CD4-positive, alpha-beta T cell treated with Interferon gamma for 1 hour (primary cell): Measurements from ENCODE around the gene AUTS2.

Experiments used
- DNase-seq: peaks from one replicate; pipeline ENCODE4 v3.0.0-alpha.2; 2020

The AUTS2 gene

DNA sequence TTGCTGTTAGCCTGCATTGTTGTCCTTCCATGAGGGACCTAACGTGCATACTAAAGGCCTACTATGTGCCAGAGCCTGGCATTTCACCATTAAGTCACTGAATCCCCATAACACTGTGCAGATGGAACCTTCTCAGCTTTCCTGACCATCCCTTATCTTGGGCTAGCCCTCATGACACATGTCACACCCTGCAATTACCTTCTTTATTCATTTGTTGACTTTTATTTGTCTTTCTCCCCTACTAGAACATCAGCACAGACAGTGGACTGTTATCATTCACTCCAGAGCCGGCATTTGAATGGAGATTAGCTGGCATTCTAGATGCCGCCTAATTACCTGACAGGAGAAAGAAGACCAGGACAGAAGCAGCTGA is 1062.5 kb downstream of the AUTS2 start:
- DNase-seq, result no peak

DNA sequence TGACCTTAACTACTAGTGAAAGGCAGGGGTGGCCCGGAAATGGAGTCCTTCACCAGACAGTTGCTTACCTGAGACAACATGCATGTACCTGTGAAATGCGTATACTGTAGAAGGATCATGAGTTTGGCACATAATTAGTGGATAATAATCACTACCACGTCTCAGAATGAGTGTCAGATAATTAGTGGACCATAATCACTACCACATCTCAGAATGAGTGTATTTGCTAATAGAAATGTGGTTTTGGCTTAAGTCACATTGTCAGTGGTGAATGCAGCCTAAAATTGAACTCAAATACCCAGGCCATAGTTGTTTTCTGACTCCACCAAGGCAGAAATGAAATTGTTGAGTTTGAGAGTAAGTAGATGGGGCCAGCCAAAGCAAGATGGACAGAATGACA is 1065.4 kb downstream of the AUTS2 start:
- no peak for DNase-seq

DNA sequence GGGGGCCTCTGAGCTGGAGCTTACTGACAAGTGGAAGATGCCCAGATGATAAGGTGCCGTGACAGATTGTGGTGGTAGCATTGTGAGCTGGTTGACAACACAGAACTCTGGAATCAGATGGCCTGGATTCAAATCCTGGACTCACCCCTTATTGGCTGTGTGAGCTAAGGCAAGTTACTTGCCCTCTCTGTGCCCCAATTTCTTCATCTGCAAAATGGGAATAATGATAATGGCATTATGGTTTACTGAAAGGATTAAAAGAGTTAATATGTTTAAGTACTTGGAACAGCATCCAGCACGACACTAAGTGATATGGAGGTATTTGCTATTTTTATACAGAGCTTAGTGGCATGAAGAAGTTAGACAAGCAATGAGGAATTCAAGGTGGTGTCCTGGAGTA is 1067.7 kb downstream of the AUTS2 start:
- no peak for DNase-seq

- DNase-seq, result no peak
These were observed 1069.1 kb downstream of the AUTS2 start for GRCh38 chr7:70667406-70667805.

DNA sequence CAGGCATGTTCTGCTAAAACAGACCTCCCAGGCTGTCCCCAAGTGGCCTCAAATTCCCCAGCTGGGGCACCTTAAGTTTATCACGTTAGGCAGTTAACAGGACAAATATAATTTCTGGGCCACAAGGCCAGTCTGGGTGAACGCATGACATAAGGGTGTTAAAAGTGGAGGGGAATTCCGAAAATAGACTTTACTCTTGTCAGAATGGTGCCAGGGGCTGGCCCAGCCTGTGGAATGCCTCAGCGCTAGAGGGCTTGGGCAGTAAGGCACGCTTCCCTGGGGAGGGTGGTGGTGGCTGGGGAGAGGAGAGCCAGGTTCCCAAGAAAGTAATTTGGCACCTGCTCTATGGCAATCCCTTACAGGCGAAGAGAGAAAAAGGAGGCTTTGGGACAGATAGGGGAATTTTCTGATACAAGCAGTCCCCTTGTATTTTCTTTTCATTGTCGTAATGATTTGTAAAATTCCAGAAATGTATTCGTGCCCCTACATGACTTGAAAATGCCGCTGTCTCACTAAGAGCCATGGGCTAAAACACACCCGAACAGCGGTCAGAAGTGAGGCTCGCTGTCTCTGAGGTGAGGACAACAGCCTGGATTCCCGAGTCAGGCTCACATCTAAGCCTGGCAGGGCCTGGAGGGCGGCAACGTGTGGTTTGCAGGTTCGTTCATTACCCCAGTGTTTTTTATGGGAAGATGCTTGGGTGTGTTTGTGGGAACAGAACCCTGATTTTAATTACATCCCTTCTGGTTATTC is 1070.5 kb downstream of the AUTS2 start:
- no peak for DNase-seq

DNA sequence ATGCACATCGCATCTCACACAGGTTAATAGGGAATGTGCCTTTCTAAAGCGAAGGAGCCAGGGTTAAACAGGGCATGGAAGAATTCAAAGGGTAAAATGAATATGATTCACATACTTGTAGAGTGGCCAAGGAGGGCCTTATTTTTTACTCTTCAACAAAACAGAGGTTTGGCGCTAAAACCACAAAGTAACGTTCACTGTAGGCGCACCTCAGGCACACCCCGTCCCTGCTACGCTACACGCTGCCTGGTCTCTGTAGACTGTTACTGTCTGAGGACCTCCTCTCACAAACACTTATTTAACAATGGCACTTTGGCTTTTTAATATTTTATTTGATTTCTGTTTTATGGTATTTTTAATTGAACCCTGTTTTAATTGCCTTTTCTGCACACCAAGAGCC is 1071.6 kb downstream of the AUTS2 start:
- no peak for DNase-seq

DNA sequence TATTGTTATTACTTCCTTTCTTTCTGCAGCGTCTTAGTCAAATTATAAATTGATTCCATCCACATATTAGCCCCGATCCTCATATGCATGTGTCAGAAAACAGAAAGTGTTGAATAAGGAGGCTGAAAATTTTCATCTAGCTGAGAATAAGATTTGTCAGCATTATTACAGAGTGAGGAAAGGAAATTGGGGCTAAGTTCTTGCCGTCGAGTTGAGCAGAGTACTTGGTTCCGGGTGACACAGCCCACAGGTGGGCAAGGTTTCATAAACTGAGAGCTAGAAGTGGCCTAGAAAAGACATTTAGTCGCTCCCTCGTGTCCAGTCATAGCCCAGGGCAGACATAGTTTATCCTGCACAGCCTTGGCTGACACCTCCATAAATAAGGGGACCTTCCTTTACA is 1072.0 kb downstream of the AUTS2 start:
- DNase-seq, result no peak

DNA sequence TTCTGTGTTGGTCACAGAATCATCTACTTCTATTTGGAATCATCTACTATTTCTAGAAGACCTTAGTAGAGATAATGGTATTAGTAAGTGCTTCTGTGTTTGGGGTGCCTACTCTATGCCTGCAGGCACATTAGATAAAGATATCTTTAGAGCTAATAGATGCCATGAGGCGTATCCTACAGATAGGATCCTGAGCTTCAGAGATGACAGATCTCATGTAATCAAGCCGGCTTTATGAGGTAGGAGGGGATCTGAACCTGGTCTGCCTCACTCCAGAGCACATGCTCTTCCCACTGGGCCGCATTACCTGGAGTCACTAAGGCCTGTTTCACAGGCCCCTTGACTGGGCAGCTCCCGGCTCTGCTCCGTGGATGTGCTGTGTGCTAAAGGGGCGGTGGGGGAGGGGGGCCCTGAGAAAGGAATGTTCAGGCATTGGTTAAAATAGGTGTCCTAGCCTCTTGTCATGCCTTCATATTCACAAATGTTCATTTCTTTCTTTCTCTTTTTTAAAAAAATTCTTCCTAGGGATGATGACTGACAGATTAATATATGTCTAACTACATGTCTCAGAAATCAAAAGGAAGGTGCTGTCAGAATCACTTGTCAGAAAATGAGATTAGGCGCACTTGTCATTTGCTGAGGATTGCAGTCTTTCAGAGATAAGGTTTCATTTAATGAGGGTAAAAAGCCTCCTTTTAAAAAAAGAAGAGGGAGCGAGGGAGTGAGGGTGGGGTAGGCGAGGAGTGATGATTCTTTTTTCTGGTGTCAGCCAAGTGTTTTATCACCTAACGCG is 1075.7 kb downstream of the AUTS2 start:
- no peak for DNase-seq

DNA sequence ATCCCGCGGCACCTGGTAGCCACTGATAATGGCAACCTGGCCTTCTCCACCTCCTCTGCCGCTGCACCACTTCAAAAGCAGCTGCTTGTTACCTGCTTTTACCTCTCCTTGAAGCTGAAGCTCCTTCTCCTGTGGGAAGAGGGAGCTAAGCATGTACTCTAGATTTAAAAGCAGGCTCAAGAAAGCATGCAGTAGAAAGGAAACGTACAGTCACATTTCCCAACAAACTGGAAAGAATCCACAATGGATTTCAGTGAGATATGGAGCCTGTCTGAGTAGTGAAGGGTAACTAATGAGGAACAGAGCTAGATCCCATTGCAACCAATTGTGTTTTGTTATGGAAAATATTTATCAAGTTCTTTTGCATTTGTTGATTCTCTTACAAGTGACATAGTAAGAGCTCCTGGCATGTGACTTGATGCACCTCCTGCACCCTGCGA is 1076.3 kb downstream of the AUTS2 start:
- DNase-seq, result no peak

DNA sequence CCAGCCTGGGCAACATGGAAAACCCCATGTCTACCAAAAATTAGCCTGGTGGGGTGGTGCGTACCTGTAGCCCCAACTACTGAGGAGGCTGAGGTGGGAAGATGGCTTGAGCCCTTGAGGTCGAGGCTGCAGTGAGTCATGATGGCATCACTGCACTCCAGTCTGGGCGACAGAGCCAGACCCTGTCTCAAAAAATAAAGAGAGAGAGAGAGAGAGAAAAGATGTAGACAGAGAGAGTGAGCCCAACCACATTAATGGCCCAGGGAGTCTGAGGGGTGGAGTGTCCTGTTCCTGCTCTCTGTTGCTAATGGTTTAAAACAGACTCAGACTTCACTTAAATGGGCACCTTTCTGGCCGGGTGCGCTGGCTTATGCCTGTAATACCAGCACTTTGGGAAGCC is 1078.0 kb downstream of the AUTS2 start:
- DNase-seq, result no peak

DNA sequence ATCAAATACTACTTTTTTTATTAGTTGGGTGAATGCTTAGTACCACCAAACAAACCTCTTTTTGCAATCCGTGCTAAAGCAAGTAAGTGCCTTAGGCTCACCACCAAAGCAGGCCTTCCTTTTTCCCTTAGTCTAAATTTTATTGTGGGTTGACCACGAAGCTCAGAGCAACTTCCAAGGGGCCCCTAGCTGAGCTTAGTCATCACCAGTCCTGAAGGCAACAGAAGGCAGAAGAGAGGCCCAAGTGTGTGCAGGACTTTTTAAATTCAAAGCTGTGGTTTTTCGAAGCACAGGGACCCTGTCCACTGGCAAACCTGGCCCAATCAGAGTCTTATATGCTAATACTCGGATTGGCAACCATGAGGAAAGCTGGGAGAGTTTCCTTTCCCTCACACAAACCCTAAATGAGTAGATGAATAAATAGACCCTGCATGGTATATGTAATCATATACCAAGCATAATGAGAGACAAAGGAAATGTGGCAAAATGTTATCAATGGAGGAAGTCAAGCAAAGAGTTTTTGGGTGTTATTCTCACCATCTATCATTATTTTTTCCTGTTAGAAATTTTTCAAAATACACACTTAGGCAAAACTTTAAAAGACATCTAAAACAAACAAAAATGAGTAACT is 1080.5 kb downstream of the AUTS2 start:
- DNase-seq, result no peak

- no peak for DNase-seq
These were observed 1081.4 kb downstream of the AUTS2 start for GRCh38 chr7:70679661-70680060.

DNA sequence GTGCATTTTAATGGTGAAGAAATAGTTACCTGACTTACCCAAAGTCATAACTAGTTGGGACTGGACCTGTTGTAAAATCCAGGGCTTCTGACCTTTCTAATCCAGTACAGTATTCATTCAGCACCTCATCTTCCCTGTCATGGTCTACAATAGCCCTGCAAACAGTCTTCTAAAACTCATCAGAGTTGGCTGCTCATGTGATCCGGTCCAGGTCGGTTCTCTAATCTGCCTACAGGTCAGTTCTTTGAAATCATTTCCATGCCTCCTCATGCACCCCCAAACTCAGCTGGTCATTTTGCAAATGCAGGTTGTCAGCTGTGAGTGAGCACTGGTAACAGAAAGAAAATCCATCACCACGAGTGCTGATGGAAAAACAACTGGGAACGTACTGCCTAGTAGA is 1082.0 kb downstream of the AUTS2 start:
- no peak for DNase-seq

DNA sequence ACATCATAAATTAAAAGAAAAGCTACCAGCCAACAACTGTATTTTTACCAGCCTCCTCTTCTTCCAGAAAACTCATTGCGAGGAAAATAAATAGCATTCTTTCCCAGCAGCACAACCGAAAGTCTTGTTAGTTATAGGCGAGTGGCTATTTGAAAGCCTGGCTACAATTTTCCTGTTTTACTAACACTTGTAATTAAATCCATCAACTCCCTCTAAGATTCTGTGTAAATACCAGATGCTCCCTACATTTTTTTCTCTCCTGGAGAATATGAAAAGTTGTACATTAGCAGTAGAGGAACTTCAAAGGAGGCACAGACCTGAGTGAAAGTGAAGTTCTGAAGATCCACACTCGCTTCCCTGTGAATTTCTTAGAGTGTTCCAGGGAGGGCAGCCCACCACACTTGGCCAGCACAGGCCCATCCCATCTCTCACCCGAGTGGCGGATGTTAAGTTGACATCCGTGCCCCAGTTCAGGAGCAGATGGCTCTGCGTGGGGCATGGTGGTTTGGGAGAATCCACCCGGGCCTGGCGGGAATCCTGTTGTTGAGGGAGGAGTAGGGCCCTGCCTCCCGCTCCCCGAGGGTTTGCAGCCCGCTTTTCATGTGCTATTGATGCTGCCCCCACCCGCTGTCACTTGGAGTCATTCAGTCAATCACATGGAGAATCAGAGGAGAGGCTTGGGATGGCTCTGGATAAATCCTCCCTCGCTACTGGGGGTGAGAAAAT is 1082.6 kb downstream of the AUTS2 start:
- DNase-seq, result no peak

- DNase-seq, result no peak
These were observed 1083.4 kb downstream of the AUTS2 start for GRCh38 chr7:70681469-70682350.

- no peak for DNase-seq
These were observed 1085.9 kb downstream of the AUTS2 start for GRCh38 chr7:70684173-70684572.

GRCh38 chr7:70693321-70693685 is 1095.0 kb downstream of the AUTS2 start:
- DNase-seq, result no peak

GRCh38 chr7:70693686-70694433 is 1095.6 kb downstream of the AUTS2 start:
- peak; percentile 58 for DNase-seq

DNA sequence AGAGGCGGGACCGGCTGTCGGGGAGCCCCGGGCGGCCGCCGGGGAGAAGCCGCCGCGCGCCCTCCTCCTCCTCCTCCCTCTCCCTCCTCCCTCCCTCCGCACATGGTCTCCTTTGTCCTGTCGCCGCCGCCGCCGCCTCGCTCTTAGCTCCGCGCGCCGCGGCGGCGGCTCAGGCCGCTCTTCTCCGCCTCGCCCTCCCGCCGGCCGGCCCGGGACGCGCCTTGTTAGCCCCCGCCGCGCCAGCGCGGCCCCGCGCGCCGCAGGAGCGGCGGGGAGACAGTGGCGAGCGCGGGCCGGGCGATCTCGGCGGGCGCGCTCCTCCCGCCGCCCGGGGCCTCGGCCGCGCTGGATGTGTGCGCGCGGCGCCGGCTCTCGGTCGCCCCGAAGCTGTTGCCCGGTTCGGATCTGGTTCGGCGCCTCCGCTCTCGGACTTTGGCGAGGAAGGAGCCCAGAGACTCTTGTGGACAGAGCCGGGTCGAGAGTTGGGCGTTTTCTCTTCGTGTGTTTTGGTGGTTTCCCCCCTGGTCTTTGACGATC is 1096.2 kb downstream of the AUTS2 start:
- no peak for DNase-seq

GRCh38 chr7:70694971-70695794 is 1096.9 kb downstream of the AUTS2 start:
- DNase-seq, result no peak

- DNase-seq, result no peak
These were observed 1097.5 kb downstream of the AUTS2 start for GRCh38 chr7:70695795-70696083.
